BJ (cell line): ENCODE measurements around the gene CR2. TPM values are rescaled to one million over a fixed set of nuclear protein-coding genes. Genes with fewer than 3 reads are reported as not detected.

Source experiments
- CTCF ChIA-PET: fragments of 350-600 bp; formaldehyde crosslinking; extraction: SDS; loops from one replicate; lab custom pipeline; 2021; ENCODE audit warnings: antibody characterized with exemption, inconsistent platforms; lab: Yijun Ruan, JAX
- POLR2A ChIA-PET: fragments of 300-600 bp; sonication (Branson Sonifier 250); formaldehyde crosslinking; extraction: SDS; loops from one replicate; lab custom pipeline; 2021; ENCODE audit warnings: antibody characterized with exemption; lab: Charles Lee
- DNase-seq: peaks from one replicate; pipeline ENCODE4 v3.0.0-alpha.2; 2011; ENCODE audit warnings: low read depth
- H3K27me3 ChIP-seq: 2 replicates; pipeline ENCODE4 v1.6.0; 2011; ENCODE audit warnings: low read length; ENCODE audit not compliant: control insufficient read depth, insufficient read depth
- H3K36me3 ChIP-seq: 2 replicates; pipeline ENCODE4 v1.5.1; 2011; ENCODE audit warnings: low read length; ENCODE audit not compliant: control insufficient read depth, insufficient read depth
- H3K4me3 ChIP-seq: 2 replicates; pipeline ENCODE4 v1.5.1; 2011; ENCODE audit warnings: low read depth, mild to moderate bottlenecking, control low read depth, low read length
- CTCF ChIP-seq: IDR thresholded peaks from 2 replicates; pipeline ENCODE4 v1.5.1; 2011; ENCODE audit warnings: low read depth, mild to moderate bottlenecking, control low read depth, inconsistent platforms, low read length, moderate library complexity; ENCODE audit not compliant: insufficient read depth
- polyA plus RNA-seq: library from polyadenylated mRNA; depleted of rRNA; stranded (reverse); fragments of >200 nt; gene quantifications from 2 replicates; pipeline ENCODE4 v1.2.3, GENCODE V29; 2011

CR2 gene
- polyA plus RNA-seq, 1 experiment = not detected

DNA sequence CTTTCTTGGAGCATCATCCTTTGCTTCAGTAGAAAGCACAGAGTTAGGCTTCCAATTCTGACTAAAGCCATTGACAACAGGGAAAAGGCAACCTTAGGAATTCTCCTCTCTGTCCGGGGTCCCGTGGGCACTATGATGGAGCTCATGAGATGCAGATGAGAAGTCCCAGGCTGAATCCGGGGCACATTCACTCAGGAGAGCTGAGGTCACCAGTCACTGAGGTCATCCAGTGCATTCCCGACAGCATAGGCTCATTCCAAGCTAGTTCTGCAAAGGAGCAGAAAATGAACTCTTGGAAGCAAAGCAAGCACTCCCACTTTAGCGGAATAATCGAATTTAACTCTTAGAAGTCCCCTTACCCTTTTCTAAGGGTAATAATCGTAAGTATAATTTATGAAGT lies 48.6 kb downstream of the CR2 start:
- DNase-seq = no peak
- ChIA-PET CTCF (interaction anchor here (1.1 kb wide), 1 partner anchor 16 kb away, joined by 3 read pairs; no protein-coding TSS in a partner anchor), POLR2A (no interaction called here)
- Histone ChIP-seq H3K4me3 (no peak overlapping the region), H3K27me3 (peaks cover 5% of the 10 kb centered on the region; the same call in 1 of the 2 replicates), H3K36me3 (no peaks in the 10 kb centered on the region)
- TF ChIP-seq CTCF = no peak

DNA sequence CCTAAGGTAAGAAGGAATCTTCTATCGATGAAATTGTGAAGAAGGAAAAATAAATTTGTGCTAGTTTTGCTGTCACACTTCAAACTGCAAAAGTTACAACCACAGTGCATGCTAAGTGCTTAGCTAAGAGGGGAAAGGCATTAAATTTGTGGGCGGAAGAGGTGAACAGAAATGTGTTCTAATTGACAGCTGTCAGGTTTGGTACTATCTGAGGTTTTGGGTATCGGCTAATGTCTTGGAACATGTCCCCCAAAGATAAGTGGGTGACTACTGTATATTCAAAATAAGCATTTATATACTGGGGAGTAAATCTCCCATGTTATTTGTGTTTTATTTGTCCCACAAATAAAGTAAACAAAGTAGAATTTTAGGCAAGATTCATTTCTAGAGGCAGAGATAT lies 49.8 kb downstream of the CR2 start:
- ChIA-PET CTCF (interaction anchor here (1.6 kb wide), 1 partner anchor 569 kb away, joined by 3 read pairs; no protein-coding TSS in a partner anchor), POLR2A (no interaction called here)
- no peak for DNase-seq
- H3K36me3 ChIP-seq = no peaks in the 10 kb centered on the region
- no peak for TF ChIP-seq CTCF
- H3K4me3 ChIP-seq = no peak overlapping the region
- H3K27me3 ChIP-seq = peaks cover 5% of the 10 kb centered on the region; the same call in 1 of the 2 replicates

DNA sequence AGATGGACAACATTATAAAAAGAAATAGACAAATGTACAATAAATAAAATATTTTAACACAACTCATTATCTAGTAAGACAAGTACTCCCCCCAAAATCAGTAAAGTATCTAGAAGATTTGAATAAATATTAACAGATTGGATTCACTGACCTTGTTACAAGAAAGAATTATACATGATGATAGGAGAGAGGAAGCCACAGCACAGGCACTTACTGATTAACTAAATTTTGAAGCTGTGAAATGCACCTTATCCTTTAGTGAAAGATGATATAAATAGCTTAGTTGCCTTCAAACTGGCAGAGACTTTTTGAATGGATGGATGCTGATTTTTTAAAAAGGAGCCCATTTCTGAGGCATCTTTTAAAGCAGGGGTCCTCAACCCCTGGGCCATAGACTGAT lies 50.3 kb downstream of the CR2 start:
- DNase-seq = no peak
- H3K27me3 ChIP-seq = peaks cover 5% of the 10 kb centered on the region; the same call in 1 of the 2 replicates
- no peaks in the 10 kb centered on the region for H3K36me3 ChIP-seq
- ChIA-PET CTCF (interaction anchor here (1.6 kb wide), 1 partner anchor 569 kb away, joined by 3 read pairs; no protein-coding TSS in a partner anchor), POLR2A (no interaction called here)
- no peak overlapping the region for H3K4me3 ChIP-seq
- TF ChIP-seq CTCF = no peak

DNA sequence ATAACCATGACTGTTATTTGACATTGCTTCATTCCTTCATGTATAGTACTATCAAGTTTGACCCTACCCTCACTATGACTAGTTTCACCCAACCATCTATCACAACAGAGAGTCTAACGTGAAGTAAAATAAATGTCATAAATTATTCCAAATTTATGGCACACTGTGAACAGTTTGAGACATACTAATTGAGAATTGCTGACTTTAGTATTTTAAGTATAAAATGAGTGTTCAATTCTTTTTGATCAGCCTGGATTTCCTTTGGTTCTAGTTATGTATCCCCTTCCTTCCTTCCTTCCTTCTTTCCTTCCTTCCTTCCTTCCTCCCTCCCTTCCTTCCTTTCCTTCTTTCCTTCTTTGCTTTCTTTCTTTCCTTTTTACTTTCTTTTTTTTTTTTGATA lies 56.3 kb downstream of the CR2 start:
- H3K27me3 ChIP-seq = peaks cover 2% of the 10 kb centered on the region; the same call in 1 of the 2 replicates
- no peaks in the 10 kb centered on the region for H3K36me3 ChIP-seq
- no peak overlapping the region for H3K4me3 ChIP-seq
- no peak for DNase-seq
- TF ChIP-seq CTCF = no peak
- CTCF ChIA-PET = interaction anchor here (1.3 kb wide), 1 partner anchor 10 kb away, joined by 4 read pairs; no protein-coding TSS in a partner anchor
- POLR2A ChIA-PET = no interaction called here

DNA sequence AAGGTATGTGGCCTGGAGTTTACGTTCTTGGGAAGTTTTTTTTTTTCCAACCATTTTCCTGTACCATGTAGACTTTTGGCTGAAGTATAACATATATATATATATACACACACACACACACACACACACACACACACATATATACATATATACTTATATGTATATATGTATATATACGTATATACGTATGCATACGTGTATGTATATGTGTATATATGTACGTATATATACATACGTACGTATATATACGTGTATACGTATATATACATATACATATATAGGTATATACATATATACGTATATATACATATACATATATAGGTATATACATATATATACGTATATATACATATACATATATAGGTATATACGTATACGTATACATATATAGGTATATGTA lies 60.8 kb downstream of the CR2 start:
- DNase-seq = no peak
- ChIA-PET POLR2A (no interaction called here), CTCF (interaction anchor here (1.3 kb wide), 1 partner anchor 15 kb away, joined by 3 read pairs; no protein-coding TSS in a partner anchor)
- Histone ChIP-seq H3K4me3 (no peak overlapping the region), H3K36me3 (no peaks in the 10 kb centered on the region), H3K27me3 (no peaks in the 10 kb centered on the region)
- TF ChIP-seq CTCF = no peak
